Measurements from ENCODE around the gene HASPIN. TPM values are rescaled to one million over a fixed set of nuclear protein-coding genes. Genes with fewer than 3 reads are reported as not detected.
A peak's percentile ranks its signal among the peaks of the same experiment; 100 is the strongest.

HASPIN gene
- total RNA-seq, 4 donors from 2014 or later = 1.4 to 5.4 (median 3.0) TPM

DNA sequence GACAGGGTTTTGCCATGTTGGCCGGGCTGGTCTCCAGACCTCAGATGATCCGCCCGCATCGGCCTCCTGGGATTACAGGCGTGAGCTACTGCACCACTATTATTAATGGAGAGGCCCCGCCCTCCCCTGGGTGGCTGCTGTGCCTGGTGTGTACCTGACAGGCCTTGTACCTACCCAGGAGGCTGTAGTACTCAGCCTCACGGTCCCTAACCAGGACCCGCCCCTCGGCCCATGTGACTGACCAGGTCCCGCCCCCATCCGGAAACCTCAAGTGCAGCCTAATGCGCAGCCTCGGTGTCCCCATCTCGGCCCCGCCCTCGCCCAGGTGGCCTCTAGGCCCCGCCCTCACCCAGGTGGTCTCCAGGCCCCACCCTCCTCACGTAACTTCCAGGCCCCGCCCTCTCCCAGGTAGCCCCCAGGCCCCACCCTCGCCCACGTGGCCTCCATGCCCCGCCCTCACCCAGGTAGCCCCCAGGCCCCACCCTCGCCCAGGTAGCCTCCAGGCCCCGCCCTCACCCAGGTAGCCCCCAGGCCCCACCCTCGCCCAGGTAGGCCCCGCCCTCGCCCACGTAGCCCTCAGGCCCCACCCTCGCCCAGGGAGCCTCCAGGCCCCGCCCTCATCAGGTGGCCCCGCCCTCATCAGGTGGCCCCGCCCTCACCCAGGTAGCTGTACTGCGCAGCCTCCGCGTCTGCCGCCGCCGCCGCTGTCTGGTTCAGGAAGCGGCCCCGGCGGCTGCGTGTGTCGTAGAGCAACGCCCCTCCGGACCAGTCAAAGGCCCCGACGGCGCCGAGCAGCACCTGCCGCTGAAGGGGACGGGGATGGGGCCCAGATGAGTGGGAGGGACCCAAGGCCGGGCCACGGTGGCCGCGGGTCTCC lies 31.0 kb downstream of the HASPIN start:
- Histone ChIP-seq H3K27me3 (peaks cover 0 to 36% (median 0%) of the 10 kb centered on the region in 4 donors), H3K4me1 (peaks cover 0 to 17% (median 14%) of the 10 kb centered on the region in 3 donors), H3K4me3 (peak overlapping the region; percentile 38 to 68 (median 58)), H3K27ac (peak overlapping the region; percentile 75 to 92 (median 84)), H3K9me3 (peaks cover 0 to 5% (median 3%) of the 10 kb centered on the region in 3 donors), H3K36me3 (no peaks in the 10 kb centered on the region)
- intact Hi-C loops (cut with DNase I) = no loop called here
- peak in 1 of 4 donors; percentile 66 for TF ChIP-seq POLR2A (IDR thresholded peaks at IDR 0.05)
- TF ChIP-seq CTCF (IDR thresholded peaks at IDR 0.05) = no peak
- no peak for DNase-seq
- 19 to 49% methylated on average over 5 to 8 of the region's 56 CpGs for whole genome bisulfite sequencing, 2 donors

GRCh38 chr17:3755335-3756030 lies 31.8 kb downstream of the HASPIN start:
- intact Hi-C loops (cut with DNase I) = no loop called here
- H3K4me1 ChIP-seq = peaks cover 0 to 17% (median 14%) of the 10 kb centered on the region in 3 donors
- WGBS, 2 donors = 40 to 54% methylated on average over 8 to 9 of the region's 20 CpGs

GRCh38 chr17:3759597-3760216 lies 36.0 kb downstream of the HASPIN start:
- no peak overlapping the region for H3K27ac ChIP-seq
- DNase-seq = no peak

More at GRCh38 chr17:3755335-3756030, 31.8 kb downstream of the HASPIN start:
- DNase-seq = no peak
- Histone ChIP-seq H3K9me3 (peaks cover 0 to 7% (median 5%) of the 10 kb centered on the region in 3 donors), H3K27ac (peak overlapping the region; percentile 75 to 92 (median 84)), H3K4me3 (peak overlapping the region; percentile 38 to 68 (median 58)), H3K36me3 (no peaks in the 10 kb centered on the region), H3K27me3 (peaks cover 0 to 31% (median 0%) of the 10 kb centered on the region in 4 donors)
- TF ChIP-seq CTCF (IDR thresholded peaks at IDR 0.05) (no peak), POLR2A (IDR thresholded peaks at IDR 0.05) (no peak)

DNA sequence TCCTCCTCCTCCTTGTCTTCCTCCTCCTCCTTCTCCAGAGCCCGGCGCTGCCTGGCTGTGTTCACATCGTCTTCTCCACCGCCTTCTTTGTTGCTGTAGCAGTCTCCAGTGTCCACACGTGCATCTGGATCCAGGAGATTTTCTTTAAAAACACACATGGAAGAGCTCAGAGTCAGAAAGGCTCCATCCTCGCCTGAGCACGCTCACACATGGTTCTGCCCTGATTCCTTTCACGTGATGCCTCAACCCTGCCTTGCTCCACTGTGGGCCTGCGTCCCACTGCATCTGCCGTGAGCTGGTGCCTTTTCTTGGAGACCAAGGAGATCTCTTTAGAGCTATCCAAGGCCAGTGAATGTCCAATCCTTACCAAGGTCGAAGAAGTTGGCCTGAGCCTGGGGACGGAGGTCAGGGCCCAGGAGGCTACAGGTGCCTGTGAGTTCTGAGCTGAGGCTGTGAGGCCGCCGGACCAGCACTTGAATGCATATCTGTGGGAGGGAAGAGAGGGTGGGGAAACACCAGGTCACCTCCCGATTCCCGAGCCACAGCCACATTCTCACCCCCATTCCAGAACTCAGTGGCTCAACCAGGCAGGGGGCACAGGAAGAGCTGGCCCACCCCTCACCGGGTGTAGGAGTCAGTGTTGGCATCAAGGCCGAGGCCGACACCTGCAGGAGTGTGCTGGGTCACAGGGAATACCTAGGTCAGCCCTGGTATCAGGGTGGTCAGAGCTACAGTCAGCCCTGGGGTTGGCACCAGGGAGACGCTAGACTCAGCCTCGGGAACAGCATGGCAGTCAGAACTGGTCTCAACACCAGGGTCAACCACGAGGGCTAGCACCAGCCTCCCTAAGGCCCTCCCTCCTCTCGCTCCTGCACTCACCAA lies 37.6 kb downstream of the HASPIN start:
- no peak overlapping the region for H3K4me3 ChIP-seq
- peaks cover 0 to 7% (median 5%) of the 10 kb centered on the region in 3 donors for H3K9me3 ChIP-seq
- H3K27ac ChIP-seq = no peak overlapping the region
- H3K4me1 ChIP-seq = no peaks in the 10 kb centered on the region
- DNase-seq = no peak
- no peaks in the 10 kb centered on the region for H3K36me3 ChIP-seq
- intact Hi-C loops (cut with DNase I) = no loop called here
- WGBS, 2 donors = 75 to 79% methylated on average over 9 to 13 of the region's 23 CpGs
- no peak for TF ChIP-seq POLR2A (IDR thresholded peaks at IDR 0.05)
- TF ChIP-seq CTCF (IDR thresholded peaks at IDR 0.05) = no peak
- no peaks in the 10 kb centered on the region for H3K27me3 ChIP-seq

More at GRCh38 chr17:3759597-3760216, 36.0 kb downstream of the HASPIN start:
- TF ChIP-seq POLR2A (IDR thresholded peaks at IDR 0.05) (no peak), CTCF (IDR thresholded peaks at IDR 0.05) (no peak)
- H3K4me3 ChIP-seq = no peak overlapping the region
- H3K27me3 ChIP-seq = peaks cover 0 to 7% (median 0%) of the 10 kb centered on the region in 4 donors
- peaks cover 0 to 12% (median 7%) of the 10 kb centered on the region in 3 donors for H3K4me1 ChIP-seq
- no peaks in the 10 kb centered on the region for H3K36me3 ChIP-seq
- WGBS, 2 donors = 77 to 87% methylated on average over 4 to 6 of the region's 6 CpGs
- intact Hi-C loops (cut with DNase I) = no loop called here
- peaks cover 0 to 7% (median 5%) of the 10 kb centered on the region in 3 donors for H3K9me3 ChIP-seq

Data from esophagus squamous epithelium (tissue), 5 donors.